ENCODE measurements around the gene CYP27B1. TPM values are rescaled to one million over a fixed set of nuclear protein-coding genes. Genes with fewer than 3 reads are reported as not detected.

CYP27B1 gene
- total RNA-seq, 1 experiment from 2014 or later, result 4.7 TPM

- DNase-seq (ENCODE audit: low spot score), result peak; percentile 68
- peaks cover 18% of the 10 kb centered on the region for H3K27me3 ChIP-seq (replicated peaks; ENCODE audit: insufficient read depth, low read depth, low read length, poor library complexity)
- CTCF ChIA-PET, result no interaction called here
- POLR2A ChIA-PET (ENCODE audit: low non-redundant PET), result no interaction called here
- no peaks in the 10 kb centered on the region for H3K36me3 ChIP-seq (ENCODE audit: insufficient read depth, low read length, poor library complexity, severe bottlenecking)
- H3K4me1 ChIP-seq (ENCODE audit: insufficient read depth, low read length, poor library complexity, severe bottlenecking), result peaks cover 31% of the 10 kb centered on the region
- no TSS peak for BruUV-seq (replicated peaks)
- peak within 1 kb of the TSS; percentile 62 for H3K4me3 ChIP-seq (ENCODE audit: low read depth, low read length, poor library complexity, severe bottlenecking)
- TF ChIP-seq CTCF (conservative IDR thresholded peaks at IDR 0.05; ENCODE audit: low read depth, low read length), result no peak
- TF ChIP-seq EZH2 (IDR thresholded peaks at IDR 0.05; ENCODE audit: borderline replicate concordance, low read depth, low read length, poor library complexity, severe bottlenecking), result no peak
- intact Hi-C loops (cut with micrococcal nuclease; ENCODE audit: unreplicated experiment), result no loop called here
- no peak within 1 kb of the TSS for H3K27ac ChIP-seq (ENCODE audit: low read depth, low read length, poor library complexity, severe bottlenecking)
- no peaks in the 10 kb centered on the region for H3K9me3 ChIP-seq (ENCODE audit: low read depth, low read length, poor library complexity, severe bottlenecking)
Observed at GRCh38 chr12:57738661-57739237, 28.1 kb downstream of the CYP27B1 start, which contains the start of gene AGAP2. Gene AGAP2 (minus strand): TSS chr12:57738742. CDS start chr12:57738246, 496 bp downstream.

DNA sequence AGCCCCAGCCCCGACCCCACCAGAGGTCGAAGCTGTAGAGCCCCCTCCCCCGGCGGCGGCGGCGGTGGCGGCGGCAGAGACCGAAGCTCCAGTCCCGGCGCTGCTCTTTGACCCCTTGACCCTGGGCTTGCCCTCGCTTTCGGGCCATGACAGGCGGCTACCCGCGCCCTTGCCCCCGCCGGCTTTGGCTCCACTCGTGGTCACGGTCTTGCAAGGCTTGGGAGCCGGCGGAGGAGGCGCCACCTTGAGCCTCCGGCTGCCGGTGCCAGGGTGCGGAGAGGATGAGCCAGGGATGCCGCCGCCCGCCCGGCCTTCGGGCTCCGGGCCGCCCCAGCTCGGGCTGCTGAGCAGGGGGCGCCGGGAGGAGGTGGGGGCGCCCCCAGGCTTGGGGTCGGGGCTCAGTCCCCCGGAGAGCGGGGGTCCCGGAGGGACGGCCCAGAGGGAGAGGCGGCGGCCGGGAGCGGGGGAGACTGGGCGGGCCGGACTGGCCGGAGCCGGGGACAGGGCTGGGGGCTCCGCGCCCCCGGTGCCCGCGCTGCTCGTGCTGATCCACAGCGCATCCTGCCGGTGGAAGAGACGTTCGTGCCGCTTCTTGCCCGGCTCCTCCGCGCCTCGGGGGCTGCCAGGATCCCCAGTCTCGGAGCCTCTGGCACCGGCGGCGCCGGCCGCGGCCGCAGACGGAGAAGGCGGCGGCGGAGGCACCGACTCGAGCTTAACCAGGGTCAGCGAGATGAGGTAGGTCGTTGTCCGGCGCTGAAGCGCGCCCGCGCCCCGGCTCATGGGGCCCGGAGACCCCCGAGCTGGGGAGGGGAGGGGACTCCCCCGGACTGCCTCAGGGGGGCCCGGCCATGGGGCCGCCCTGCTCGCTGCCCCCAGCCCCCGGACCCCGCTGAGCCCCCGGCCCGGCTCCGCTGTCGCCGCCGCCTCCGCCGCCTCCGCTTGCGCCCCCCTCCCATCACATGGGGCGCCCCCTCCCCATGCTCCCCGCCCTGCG is 29.1 kb downstream of the CYP27B1 start:
- peak; percentile 60 for DNase-seq (ENCODE audit: low spot score)
- H3K36me3 ChIP-seq (ENCODE audit: insufficient read depth, low read length, poor library complexity, severe bottlenecking), result no peaks in the 10 kb centered on the region
- no TSS peak for BruUV-seq (replicated peaks)
- peak; percentile 56 for TF ChIP-seq CTCF (conservative IDR thresholded peaks at IDR 0.05; ENCODE audit: low read depth, low read length)
- TF ChIP-seq EZH2 (IDR thresholded peaks at IDR 0.05; ENCODE audit: borderline replicate concordance, low read depth, low read length, poor library complexity, severe bottlenecking), result no peak
- ChIA-PET CTCF (interaction anchor here (1.1 to 2.3 kb wide), 2 partner anchors 11 to 154 kb away, joined by 5 to 17 read pairs; no protein-coding TSS in a partner anchor), POLR2A (ENCODE audit: low non-redundant PET) (no interaction called here)
- peaks cover 31% of the 10 kb centered on the region for H3K4me1 ChIP-seq (ENCODE audit: insufficient read depth, low read length, poor library complexity, severe bottlenecking)
- peaks cover 18% of the 10 kb centered on the region for H3K27me3 ChIP-seq (replicated peaks; ENCODE audit: insufficient read depth, low read depth, low read length, poor library complexity)
- peak overlapping the region; percentile 62 for H3K4me3 ChIP-seq (ENCODE audit: low read depth, low read length, poor library complexity, severe bottlenecking)
- no peaks in the 10 kb centered on the region for H3K9me3 ChIP-seq (ENCODE audit: low read depth, low read length, poor library complexity, severe bottlenecking)
- H3K27ac ChIP-seq (ENCODE audit: low read depth, low read length, poor library complexity, severe bottlenecking), result no peak overlapping the region
- intact Hi-C loops (cut with micrococcal nuclease; ENCODE audit: unreplicated experiment), result no loop called here

DNA sequence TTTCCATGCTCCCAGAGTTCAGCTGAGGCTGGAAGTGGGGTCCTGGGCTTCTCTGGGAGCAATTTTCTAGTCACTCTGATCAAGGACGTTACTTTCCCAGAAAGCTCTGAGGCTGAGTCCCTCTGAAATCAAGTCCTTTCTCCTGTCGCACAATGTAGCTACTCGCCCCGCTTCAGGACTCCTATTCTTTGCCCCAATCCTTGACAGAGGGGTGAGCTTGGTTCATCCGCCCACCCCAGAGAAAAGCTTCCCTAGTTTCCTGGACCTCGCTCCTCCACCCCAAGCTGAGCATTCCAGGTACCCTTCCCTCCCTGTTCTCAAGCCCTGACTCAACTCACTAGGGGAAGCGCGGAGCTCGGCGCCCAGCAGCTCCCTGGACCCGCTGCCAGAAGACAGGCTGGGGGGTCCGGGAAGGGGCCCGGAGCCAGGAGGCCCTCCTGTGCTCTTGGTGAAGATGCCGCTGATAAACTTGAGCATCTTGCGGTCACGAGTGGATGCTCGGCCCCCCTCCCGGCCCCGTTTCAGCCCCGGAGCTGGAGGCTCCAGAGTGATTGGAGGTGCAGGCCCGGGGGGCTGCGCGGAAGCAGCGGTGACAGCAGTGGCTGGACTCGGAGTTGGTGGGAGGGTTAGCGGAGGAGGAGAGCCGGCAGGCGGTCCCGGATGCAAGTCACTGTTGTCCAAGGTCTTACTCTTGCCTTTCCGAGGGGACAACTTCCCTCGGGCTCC is 30.0 kb downstream of the CYP27B1 start:
- intact Hi-C loops (cut with micrococcal nuclease; ENCODE audit: unreplicated experiment), result no loop called here
- ChIA-PET CTCF (interaction anchor here (0.6 to 2.3 kb wide), 4 partner anchors 10 to 472 kb away, joined by 3 to 17 read pairs (median 4); no protein-coding TSS in a partner anchor), POLR2A (ENCODE audit: low non-redundant PET) (no interaction called here)
- Histone ChIP-seq H3K36me3 (ENCODE audit: insufficient read depth, low read length, poor library complexity, severe bottlenecking) (no peaks in the 10 kb centered on the region), H3K4me1 (ENCODE audit: insufficient read depth, low read length, poor library complexity, severe bottlenecking) (peaks cover 31% of the 10 kb centered on the region), H3K4me3 (ENCODE audit: low read depth, low read length, poor library complexity, severe bottlenecking) (peak overlapping the region; percentile 62), H3K9me3 (ENCODE audit: low read depth, low read length, poor library complexity, severe bottlenecking) (no peaks in the 10 kb centered on the region), H3K27me3 (replicated peaks; ENCODE audit: insufficient read depth, low read depth, low read length, poor library complexity) (peaks cover 18% of the 10 kb centered on the region), H3K27ac (ENCODE audit: low read depth, low read length, poor library complexity, severe bottlenecking) (no peak overlapping the region)
- TF ChIP-seq EZH2 (IDR thresholded peaks at IDR 0.05; ENCODE audit: borderline replicate concordance, low read depth, low read length, poor library complexity, severe bottlenecking) (no peak), CTCF (conservative IDR thresholded peaks at IDR 0.05; ENCODE audit: low read depth, low read length) (no peak)
- BruUV-seq (replicated peaks), result no TSS peak
- DNase-seq (ENCODE audit: low spot score), result no peak
